Right ventricle myocardium inferior (tissue), 1 donor: ENCODE measurements around the gene ABLIM1. TPM values are rescaled to one million over a fixed set of nuclear protein-coding genes. Genes with fewer than 3 reads are reported as not detected.

Experiments used
- ATAC-seq: fragments of 200-7000 bp; cut with Tn5 transposase; one replicate; pipeline ENCODE4 v1.9.1; 2020; ENCODE audit warnings: mild to moderate bottlenecking, moderate library complexity
- DNase-seq: peaks from one replicate; pipeline ENCODE4 v3.0.0; 2021; ENCODE audit errors: missing footprints
- intact Hi-C: fragments of 100-400 bp; cut with DNase I; formaldehyde crosslinking; loops from one replicate; pipeline ENCODE4 v1.11.0; 2022
- total RNA-seq: library from RNA; stranded (reverse); fragmentation: NEBNext Ultra II Directional; extraction: Animal tissue kit (Norgen Biotek cat#: 25700); gene quantifications from one replicate; pipeline ENCODE4 v1.2.1, GENCODE V29; 2021
- donor health status: DM: no; HTN: yes; CAD: no; lungs with severe emphysema.

The ABLIM1 gene
- total RNA-seq, 1 donor from 2014 or later: 730 TPM

- ATAC-seq (no peak), DNase-seq (no peak)
- intact Hi-C loops: no loop called here
Measured at GRCh38 chr10:114566064-114566463, 92.0 kb downstream of the ABLIM1 start.

DNA sequence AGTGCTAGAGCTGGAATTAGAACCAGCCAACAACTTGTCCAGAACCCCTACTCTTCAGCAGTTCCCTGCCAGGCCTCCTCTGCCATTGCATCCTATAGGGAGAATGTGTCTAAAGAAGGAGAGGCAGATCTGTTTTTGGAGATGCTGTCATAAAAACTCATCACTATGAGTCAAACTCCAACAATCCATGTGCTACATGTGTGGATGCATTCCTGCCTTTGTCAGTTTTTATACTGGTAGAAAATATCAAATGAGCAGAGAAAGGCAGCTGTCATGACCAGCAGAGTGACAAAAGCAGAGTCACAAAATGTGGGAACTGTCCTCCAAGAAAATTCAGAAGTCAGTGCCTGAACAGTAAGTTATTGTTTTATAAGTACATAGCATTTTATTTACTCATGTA, 93.0 kb downstream of the ABLIM1 start:
- no peak for DNase-seq
- intact Hi-C loops: no loop called here
- ATAC-seq: no peak

- no peak for ATAC-seq
- intact Hi-C loops: no loop called here
- no peak for DNase-seq
Measured at GRCh38 chr10:114561008-114561523, 97.0 kb downstream of the ABLIM1 start.

- DNase-seq (no peak), ATAC-seq (no peak)
- intact Hi-C loops: no loop called here
Measured at GRCh38 chr10:114560144-114560543, 97.9 kb downstream of the ABLIM1 start.

GRCh38 chr10:114559636-114560035, 98.4 kb downstream of the ABLIM1 start:
- intact Hi-C loops: no loop called here
- ATAC-seq: no peak

GRCh38 chr10:114557854-114558253, 100.2 kb downstream of the ABLIM1 start:
- no peak for ATAC-seq
- intact Hi-C loops: no loop called here
- no peak for DNase-seq

More at GRCh38 chr10:114559636-114560035, 98.4 kb downstream of the ABLIM1 start:
- no peak for DNase-seq

DNA sequence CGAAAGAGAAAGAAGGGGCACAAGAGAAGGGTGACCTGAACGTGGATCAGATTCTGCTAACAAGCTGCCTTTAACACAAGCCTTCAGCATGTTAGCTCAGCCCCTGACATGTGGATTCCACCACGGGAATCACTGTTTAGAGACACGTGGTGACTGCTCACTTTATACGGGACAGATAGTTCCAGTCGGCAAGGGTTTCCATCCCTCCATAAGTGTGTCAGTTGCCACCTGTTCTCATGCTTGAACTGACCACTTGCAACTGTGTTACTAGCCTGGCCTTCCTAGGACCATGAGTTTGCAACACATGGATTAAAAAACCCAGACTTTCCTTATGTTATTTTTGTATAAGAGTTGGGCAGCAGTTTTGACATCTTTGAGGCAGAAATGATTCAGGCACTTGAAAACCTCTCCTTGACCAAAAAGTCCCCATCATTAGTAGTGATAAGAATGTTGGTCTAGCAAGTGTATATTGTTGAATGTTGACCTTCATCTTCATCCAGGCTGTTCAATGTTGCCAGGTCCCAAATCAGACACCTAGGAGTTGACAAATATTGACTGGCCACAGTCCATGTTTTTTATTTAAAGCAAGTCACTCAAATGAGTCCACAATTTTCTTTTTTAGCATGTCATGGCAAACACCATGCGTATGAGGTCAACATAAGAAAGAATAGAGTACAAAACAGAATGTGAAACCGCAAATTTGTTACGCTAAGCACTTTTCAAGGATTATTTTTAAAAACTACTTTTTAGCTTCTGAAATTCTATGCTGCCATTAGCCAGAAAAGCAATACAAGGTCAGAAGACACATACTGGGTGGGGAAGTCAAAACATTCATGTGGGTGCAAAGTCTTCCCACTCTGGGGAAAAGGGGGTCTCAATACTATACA, 101.6 kb downstream of the ABLIM1 start:
- DNase-seq (no peak), ATAC-seq (peak; percentile 49)
- intact Hi-C loops: no loop called here

DNA sequence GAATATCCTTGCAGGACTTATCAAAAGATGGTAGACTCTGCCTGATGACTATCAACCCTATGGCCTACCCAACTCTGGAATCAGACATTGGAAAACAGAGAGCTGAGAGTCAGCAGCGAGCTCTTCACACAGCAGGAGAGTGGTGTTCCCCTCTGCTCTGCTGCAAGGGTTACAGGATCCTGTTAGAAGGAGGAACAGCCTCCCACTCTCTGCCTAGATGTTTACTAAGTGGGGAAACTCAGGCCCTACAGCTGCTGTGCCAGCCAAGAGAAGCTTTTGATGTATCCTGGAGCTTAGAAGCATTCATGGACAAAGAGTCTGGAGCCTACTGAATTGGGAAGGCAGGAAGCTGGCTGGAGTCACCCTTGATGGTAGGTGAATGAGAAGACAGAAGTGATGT, 104.6 kb downstream of the ABLIM1 start:
- ATAC-seq (no peak), DNase-seq (no peak)
- intact Hi-C loops: loop anchor here (5.0 kb wide), 3 partner anchors 79 to 169 kb away; no protein-coding TSS in a partner anchor

DNA sequence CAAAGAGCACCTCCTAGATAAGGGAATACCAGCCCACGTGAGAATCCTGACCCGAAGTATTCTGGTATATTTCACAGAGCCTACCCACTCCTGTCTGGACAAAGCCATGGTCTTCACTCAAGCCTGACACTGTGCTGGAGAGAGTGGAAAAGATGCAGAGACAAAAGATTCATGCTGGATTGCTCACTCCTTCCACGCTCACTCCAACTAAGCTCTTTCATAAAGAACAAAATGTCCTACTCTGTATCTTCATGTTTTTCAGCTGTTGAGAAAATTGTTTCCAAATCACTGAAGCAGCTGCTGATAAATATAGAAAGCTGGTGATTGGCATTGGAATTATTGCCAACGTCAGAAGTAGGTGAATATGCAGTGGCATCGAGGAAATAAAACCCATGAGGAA, 106.0 kb downstream of the ABLIM1 start:
- intact Hi-C loops: loop anchor here (5.0 kb wide), 3 partner anchors 80 to 170 kb away; no protein-coding TSS in a partner anchor
- ATAC-seq (peak; percentile 38), DNase-seq (no peak)

DNA sequence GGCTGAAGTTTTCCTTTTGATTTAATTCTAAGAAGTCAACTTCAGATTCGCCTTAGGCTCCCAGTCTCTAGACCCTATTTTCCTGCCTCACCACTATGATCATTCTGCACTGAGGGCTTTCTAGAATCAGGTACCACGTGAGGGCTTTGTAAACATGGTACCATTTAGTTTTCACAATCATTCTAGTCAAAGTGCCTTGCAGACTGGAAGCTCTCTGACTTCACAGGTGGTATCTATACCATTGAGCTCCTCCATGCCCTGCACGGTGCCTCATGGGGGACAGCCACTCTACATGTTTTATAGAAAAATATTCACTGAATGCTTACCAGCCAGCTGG, 106.5 kb downstream of the ABLIM1 start:
- no peak for DNase-seq
- intact Hi-C loops: loop anchor here (2.0 to 5.0 kb wide), 4 partner anchors 81 to 233 kb away; no protein-coding TSS in a partner anchor
- peak; percentile 2 for ATAC-seq

GRCh38 chr10:114550756-114551635, 107.1 kb downstream of the ABLIM1 start:
- DNase-seq (peak; percentile 82), ATAC-seq (peak; percentile 40)
- intact Hi-C loops: loop anchor here (2.0 to 5.0 kb wide), 4 partner anchors 81 to 234 kb away; no protein-coding TSS in a partner anchor

DNA sequence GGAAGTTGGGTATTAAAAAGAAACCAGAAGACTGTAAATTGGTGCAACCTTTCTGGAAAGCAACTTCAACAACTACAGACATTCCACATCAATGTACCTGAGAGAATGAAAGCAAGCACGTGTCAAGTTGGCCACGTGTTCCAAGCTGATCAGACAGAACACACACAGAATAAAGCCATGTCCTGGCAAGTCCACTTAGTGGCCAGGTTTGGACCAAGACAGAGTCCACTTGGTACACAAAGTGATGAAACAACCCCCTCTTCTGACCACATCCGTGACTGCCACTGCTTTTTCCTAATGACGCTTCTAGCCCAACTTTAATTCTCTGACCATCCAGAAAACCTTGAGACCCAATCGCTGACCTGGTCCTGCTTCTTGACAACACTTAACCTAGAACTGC, 109.4 kb downstream of the ABLIM1 start:
- intact Hi-C loops: loop anchor here (5.0 kb wide), 1 partner anchor 76 kb away; no protein-coding TSS in a partner anchor
- no peak for DNase-seq
- ATAC-seq: peak; percentile 47

DNA sequence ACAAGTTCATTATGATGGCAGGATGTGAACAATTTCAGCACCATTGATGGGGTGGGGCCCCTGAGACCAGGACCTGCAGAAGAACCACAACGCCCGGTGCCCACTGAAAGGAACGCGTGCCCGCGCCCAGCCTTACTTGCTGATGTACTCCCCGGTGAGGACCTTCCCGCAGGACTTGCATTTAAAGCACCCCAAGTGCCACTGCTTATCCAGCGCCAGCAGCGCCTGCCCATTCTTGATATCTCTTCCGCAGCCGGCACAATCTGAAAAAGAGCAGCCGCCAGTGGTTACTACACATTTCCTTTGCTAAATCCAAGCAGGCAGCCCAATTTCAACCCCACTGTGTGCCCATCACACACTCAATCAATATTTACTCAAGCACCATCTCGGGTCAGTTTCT, 110.6 kb downstream of the ABLIM1 start:
- no peak for ATAC-seq
- no peak for DNase-seq
- intact Hi-C loops: loop anchor here (5.0 kb wide), 1 partner anchor 75 kb away; no protein-coding TSS in a partner anchor

DNA sequence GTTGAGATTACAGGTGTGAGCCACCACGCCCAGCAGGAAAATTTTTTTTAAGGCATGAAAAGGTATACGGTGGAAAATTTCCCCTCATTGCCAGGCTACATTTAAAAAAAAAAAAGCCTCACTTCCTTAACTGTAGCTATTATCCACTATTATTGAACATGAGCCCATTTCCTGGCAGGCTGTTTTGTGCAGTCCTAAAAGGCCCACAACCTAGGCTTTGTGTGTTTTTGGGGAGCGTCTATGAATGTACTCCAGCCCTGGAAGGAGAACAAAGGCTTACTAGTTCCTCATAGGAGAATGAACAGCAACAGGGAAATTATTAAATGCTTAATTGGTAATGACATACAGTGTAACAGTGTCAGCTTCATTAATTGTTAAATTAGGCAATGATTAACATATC, 111.0 kb downstream of the ABLIM1 start:
- ATAC-seq (no peak), DNase-seq (no peak)
- intact Hi-C loops: loop anchor here (5.0 kb wide), 1 partner anchor 75 kb away; no protein-coding TSS in a partner anchor

DNA sequence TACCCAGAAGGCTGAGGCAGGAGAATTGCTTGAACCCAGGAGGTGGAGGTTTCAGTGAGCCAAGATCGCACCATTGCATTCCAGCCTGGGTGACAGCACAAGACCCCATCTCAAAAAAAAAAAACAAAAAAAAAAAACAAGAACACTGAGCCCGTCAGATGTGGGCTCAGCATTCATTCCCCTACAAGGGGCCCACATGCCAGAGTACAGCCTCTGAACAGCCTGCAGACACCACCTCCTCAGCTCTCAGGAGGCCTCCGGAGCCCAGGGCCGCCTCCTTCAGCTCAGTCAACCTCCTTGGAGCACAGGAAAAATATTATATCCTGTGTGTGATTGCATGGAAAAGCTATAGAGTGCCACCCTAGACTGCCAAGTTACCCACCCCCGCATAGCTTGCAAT, 112.3 kb downstream of the ABLIM1 start:
- intact Hi-C loops: loop anchor here (5.0 kb wide), 1 partner anchor 74 kb away; no protein-coding TSS in a partner anchor
- DNase-seq (no peak), ATAC-seq (no peak)

DNA sequence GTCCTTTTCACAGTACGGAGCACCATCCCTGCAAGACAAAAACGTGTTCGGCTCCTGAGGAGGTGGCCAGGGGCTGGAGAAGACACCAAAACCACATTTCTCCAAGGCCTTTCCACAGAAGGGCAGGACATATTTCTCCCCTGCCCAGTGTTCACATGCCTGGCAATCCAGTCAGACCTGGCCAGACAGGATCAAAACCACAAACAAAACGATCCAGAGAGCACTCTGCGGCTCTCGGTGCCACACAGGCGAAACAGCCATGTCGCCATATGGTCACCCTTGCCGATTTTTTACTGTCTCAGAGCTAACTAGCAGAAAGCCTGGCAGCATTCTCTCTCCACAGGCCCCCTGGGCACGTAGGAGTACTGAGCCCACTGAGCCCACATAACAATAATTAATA, 113.0 kb downstream of the ABLIM1 start:
- ATAC-seq: no peak
- intact Hi-C loops: loop anchor here (5.0 kb wide), 1 partner anchor 73 kb away; no protein-coding TSS in a partner anchor
- DNase-seq: no peak

GRCh38 chr10:114544045-114544659, 113.9 kb downstream of the ABLIM1 start:
- ATAC-seq (no peak), DNase-seq (no peak)
- intact Hi-C loops: loop anchor here (5.0 kb wide), 1 partner anchor 57 kb away; no protein-coding TSS in a partner anchor

DNA sequence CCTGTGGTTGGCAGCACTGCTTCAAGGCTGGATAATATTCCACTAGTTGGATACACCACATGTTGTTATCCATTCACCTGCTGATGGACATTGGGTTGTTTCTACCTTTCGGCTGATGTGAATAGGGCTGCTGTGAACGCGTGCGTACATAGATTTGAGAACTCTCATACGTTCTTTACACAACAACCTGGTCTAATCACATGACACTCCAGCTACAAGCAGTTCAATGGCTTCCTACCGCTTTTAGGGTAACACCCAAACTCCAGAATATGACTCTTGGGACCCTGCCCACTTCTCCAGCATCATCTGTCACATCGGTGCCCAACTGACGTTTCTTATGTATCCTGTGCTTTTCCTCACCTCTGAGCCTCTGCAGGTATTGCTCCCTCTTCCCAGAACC, 114.6 kb downstream of the ABLIM1 start:
- no peak for ATAC-seq
- DNase-seq: no peak
- intact Hi-C loops: loop anchor here (5.0 kb wide), 1 partner anchor 56 kb away; no protein-coding TSS in a partner anchor
